AG08395 (cell line): ENCODE data around the gene WWC1.

Source experiments
- DNase-seq: peaks from one replicate; pipeline ENCODE4 v3.0.0; 2012; ENCODE audit warnings: mixed read lengths, low spot score

The WWC1 gene

GRCh38 chr5:168291342-168291963, at the start of gene WWC1:
TSS of gene WWC1 (plus strand) at chr5:168291645. CDS start at chr5:168292153, 508 bp downstream.
- peak; percentile 62 for DNase-seq

DNA sequence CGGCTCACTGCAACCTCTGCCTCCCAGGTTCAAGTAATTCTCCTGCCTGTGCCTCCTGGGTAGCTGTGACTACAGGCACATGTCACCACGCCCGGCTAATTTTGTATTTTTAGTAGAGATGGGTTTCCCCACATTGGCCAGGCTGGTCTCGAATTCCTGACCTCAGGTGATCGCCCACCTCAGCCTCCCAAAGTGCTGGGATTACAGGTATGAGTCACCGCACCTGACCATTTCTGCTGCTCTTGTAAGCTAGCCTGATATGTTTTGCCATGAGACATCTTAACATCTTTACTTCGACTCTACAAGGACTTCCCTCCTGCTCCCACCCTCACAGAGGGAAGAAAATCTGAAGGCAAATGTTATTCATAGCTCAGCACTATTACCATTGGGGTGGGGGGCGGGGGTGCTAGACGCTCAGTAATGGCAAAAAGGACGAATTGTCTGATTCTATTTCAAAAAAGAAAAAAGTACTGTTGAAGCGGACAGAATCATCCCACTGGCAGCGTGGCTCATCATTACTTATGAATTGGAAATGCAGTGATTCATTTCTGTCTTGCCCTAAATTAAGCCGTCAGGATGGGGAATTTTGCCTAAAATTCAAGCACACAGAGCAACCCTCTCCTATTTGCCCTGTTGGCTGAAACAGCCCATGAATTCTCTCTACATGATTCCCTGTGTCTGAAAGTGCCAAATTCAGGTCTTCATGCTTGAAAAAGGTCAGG, 46.4 kb upstream of the WWC1 start:
- DNase-seq = no peak

GRCh38 chr5:168249923-168250322, 41.5 kb upstream of the WWC1 start:
- no peak for DNase-seq

DNA sequence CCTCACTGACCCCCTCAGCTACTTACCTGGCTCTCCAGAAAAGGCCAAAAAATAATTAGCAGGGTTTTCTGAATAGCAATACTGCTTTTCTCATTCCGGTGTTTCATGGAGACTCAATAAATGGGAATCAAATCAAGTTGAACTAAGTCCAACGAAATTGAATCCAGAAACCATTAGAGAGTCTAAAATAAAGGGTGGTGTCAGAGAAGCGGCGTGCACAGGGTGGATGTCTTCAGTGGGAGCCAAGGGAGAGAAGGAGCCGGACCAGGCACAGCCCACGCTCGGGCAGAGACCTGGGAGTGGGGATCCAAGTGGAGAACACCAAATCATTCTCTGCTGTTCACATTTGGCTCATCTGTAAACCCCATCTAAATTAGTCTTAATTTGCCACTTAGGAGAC, 40.2 kb upstream of the WWC1 start:
- no peak for DNase-seq

DNA sequence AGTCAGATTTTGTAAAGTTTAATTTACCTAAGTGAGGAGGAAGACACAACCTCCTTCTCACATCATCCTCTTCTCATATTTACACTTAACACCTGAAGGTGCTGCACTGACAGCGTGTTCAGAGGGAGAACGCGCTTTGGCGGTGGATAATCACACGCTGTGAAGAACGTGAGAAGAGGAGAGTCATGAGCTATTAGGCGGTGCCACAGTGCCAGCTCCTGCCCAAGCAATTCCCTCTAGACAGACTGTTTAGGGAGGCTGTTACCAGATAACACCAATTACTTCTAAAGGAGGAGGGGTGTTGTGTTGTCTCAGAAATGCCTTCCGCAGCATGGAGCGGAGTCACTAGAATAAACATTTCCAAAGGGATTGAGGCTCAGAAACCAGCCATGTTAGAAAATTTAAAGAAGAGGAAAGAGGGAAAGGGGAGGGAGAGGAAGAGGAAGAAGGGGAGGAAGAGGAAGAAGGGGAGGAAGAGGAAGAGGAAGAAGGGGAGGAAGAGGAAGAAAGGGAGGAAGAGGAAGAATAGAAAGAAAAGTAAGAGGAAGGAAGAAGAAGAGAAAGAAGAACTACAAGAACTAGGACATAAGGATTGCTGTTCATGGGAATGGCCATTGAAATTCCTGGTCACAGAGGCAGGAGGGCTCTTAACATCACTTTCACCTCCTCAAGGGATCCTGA, 37.3 kb upstream of the WWC1 start:
- no peak for DNase-seq

DNA sequence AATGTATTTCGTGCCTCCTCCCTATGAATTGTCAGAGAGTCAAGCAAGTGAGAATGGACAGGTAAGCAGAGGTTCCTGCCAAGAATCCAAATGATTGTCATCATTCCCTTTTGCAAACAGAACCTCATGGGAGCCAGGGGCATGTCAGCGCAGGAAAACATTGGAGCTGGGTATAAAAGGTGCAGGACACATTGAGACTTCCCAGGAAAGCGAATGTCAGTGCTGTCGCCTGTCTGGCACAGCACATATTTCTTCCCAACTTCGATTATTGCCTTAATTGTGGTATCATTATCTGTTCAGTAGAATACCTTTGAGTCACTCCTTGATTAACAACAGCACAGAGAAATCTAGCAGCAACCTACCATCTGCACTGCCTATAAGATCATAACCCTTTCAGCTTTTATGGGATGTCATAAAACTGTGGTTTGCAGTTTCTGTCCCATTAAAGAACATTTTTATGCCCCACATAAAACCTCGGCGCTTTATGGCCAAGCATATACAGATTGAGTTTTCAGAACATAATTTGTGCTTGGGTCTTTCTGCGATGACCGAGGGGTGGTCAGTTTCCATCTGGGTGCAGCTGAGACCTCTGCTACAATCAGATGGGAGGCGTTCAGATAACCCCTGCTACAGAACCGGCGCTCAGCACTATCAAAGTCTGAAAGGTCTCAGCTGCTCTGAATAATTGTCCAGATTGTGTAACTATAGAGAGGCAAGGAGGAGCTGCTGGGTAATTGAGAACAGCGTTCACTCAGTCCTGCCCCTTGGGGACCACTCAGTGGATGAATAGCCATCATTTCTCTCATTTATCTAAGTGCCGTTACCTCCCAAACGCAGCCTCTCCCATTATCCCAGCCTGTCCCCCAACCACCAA, 30.9 kb upstream of the WWC1 start:
- DNase-seq = no peak

DNA sequence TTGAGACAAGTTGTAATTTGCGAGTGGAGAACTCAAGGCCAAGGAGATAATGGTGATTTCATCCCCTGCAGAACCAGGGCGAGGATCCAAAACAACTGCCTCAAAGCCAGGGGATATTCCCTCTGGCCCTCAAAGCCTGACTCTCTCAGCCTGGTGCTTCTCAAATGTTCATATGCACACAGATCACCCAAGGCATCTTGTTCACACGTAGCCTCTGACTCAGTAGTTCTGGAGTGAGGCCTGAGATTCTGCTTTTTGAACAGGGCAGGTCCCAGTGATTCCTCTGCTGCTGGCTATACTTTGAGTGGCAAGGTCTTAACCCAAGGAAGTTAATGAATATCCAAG, 30.2 kb upstream of the WWC1 start:
- DNase-seq = no peak

GRCh38 chr5:168262042-168262743, 29.3 kb upstream of the WWC1 start:
- no peak for DNase-seq

DNA sequence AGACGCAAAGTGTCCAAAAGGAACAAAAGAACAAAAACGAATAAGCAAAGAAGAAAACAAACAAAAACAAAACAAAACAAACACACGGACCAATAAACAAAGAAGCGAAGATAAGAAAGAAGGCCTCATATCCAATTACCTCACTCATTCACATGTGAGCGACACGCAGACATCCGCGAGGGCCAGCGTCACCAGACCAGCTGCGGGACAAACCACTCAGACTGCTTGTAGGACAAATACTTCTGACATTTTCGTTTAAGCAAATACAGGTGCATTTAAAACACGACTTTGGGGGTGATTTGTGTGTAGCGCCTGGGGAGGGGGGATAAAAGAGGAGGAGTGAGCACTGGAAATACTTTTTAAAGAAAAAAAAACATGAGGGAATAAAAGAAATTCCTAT, 28.3 kb upstream of the WWC1 start:
- DNase-seq = no peak

DNA sequence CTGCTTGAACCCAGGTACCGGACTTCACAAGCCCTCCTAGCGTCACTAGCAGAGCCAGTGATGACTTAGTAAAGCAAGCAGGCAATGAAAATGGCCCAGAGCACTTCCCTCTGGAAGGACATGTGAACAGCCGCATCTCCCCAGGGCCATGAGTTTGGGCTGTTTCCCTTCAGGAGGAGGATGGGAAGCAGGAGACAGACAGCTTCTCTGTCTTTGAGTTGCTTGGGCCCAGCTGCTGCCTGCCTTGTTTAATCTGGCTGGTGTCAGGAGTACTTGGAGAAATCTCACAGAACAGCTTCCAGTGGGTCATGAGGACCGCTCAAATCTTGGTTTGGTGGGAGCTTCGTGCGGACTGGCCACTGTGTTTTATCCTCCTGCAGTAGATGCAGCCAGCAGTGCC, 25.4 kb upstream of the WWC1 start:
- no peak for DNase-seq

DNA sequence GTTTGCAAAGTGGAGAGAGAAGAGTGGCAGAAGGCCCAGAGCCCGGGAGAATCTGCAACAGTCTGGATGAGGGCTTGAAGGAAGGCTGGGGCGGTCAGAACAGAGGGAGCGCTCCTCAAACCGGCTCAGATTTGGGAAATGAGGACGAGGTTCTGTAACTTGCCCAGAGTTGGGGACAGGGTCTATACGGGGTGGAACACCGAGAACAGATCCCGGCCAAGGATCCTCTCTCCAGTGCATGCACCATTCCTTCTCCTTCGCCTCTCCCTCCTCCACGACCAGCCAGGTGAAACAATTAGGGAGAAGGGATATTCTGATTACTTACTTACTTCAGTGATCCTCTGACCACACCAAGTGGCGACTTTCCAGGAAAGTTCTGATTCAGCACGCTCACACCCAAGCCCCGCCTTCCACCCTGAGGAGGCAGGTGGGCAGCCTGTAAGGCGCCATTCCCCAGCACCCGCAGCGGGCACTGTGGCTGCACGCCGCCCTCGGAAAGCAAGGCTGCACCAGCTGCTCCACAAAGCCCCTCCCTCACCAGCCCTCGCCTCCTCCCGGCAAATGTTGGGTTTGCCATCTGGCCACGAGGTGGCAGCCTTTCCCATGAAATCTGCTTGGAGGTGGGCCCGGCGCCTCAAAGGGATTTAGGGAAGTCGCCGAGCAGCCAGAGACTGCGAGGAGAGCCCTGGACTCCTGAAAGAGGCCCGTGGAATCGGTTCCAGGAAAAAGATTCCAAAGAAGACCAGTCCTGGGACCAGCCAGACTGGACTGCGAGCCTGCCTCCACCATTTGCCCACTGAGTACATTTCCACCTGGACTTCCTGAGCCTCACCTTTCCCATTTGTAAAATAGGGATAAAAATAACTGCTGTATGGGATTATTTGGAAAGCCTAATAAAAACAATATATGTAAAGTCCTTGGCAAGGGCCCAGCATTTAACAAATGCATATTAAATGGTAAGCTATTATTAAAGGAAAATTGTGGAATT, 22.2 kb upstream of the WWC1 start:
- DNase-seq = peak; percentile 85

DNA sequence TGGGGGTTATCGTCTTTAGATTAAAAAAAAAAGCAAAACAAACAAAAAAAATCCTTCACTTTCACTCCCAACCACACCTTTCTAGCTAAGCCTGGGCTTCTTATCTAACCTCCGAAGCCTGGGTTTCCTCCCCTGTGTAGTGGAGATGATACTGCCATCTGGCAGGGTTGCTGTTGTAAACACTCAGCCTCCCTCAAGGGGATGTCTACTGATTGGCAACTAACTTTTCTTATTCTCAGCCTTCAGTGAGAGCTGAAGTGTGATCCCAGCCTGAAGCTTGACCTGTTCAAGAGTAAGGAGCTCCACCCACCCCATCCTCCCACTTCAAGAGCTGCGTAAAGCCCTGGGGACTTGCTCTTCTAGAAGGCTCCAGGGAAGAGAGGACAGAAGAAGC, 21.5 kb upstream of the WWC1 start:
- DNase-seq = no peak

DNA sequence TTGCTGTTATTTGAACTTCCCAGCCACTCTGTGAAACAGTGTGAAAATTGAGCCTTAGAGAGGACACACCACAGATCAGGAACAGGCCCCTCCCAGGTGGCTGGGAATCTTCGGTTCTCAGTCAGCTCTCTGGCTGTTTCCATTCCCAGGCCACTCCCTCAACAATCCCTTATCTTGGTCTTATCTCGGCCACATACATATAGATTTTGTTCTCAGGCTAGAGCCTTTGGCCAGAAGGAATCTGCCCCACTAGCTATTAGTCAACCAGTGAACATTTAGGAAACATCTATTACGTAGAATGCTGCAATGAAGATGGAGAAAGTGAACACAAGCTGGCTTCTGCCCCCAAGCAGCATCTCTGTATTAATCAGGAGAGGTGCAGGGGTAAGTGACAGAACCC, 21.0 kb upstream of the WWC1 start:
- no peak for DNase-seq

DNA sequence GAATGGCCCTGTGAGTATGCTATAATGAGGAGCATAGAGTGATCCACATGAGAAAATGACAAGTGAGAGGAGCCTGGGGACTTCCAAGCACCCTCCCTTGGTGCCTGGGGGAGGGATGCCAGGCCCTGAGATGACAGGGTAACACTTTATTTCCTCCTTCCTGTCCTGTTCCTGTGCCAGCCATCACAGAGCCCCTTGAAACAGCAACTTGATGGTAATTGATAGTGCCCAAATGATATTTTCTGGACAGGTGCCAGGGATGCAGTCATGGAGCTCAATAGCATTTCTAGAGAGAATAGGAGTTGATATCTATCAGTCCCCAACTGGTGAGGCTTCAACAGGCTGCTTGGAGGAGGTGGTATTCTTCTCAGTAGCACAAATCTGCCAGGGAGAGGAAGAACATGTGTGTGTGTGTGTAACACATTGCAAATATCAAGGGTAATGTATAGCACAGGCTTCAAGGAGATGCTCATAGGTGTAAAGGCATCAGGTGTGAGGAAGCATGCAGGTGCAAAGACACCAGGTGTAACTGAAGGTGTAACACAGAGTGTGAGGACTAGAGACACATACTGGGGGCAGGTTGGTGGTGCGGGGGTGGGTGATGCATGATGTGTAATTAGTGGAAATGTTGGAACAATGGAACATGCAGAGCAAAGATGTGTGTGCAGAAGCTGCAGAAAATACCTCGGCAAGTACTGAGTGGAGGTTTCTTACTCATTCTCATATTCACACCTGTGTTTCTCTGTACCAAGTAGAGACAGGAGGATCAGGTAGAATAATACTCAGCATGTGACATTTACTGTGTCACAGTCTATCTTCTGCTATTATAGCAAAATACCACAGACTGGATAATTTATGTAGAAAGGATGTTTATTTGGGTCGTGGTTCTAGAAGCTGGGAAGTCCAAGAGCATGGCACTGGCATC, 18.1 kb upstream of the WWC1 start:
- DNase-seq = no peak

- no peak for DNase-seq
Observed at GRCh38 chr5:168274406-168274805, 17.0 kb upstream of the WWC1 start.

- DNase-seq = no peak
Observed at GRCh38 chr5:168275940-168276339, 15.5 kb upstream of the WWC1 start.

GRCh38 chr5:168282120-168282519, 9.3 kb upstream of the WWC1 start:
- DNase-seq = peak; percentile 57

GRCh38 chr5:168284809-168285208, 6.6 kb upstream of the WWC1 start:
- DNase-seq = no peak

GRCh38 chr5:168285696-168286095, 5.7 kb upstream of the WWC1 start:
- no peak for DNase-seq

DNA sequence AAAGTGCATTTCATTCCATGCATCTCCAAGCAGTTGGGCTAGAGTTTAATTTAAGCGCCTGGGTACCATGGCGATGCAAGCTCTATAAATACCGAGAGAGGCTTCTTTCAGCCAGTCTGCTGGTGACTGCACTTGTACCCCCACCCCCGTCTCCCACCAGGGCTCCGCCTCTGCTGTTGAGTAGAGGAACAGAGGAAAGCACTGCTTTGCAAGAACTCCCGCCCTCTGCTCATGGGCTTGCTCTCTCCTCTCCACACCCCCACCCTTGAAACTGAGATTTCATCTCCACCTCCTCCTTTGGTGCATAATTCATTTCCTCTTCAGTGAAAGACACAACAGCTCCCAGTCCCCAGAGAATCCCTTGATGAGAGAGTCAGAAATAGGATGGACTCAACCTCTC, 5.1 kb upstream of the WWC1 start:
- no peak for DNase-seq
